Measurements from ENCODE around the gene BICDL2. TPM values are rescaled to one million over a fixed set of nuclear protein-coding genes. Genes with fewer than 3 reads are reported as not detected.

Gene BICDL2
- total and polyA plus RNA-seq, 9 donors: 0.02 to 0.66 (median 0.23) TPM; not detected in 4

Other genes starting within 250 kb of the BICDL2 start
- gene PRSS33, start 249.4 kb downstream of the BICDL2 start, total RNA-seq: not detected
- not detected for gene PRSS33, start 249.4 kb downstream of the BICDL2 start, polyA plus RNA-seq (ENCODE audit: insufficient read depth in 1 of 8, insufficient read length in 8 of 8, low replicate concordance in 1 of 8)
- gene PRSS41, start 238.5 kb downstream of the BICDL2 start, total RNA-seq: not detected
- not detected for gene PRSS41, start 238.5 kb downstream of the BICDL2 start, polyA plus RNA-seq (ENCODE audit: insufficient read depth in 1 of 8, insufficient read length in 8 of 8, low replicate concordance in 1 of 8)
- not detected for gene PRSS21, start 219.7 kb downstream of the BICDL2 start, total RNA-seq
- gene PRSS21, start 219.7 kb downstream of the BICDL2 start, polyA plus RNA-seq (ENCODE audit: insufficient read depth in 1 of 8, insufficient read length in 8 of 8, low replicate concordance in 1 of 8): under 1 TPM in 2 of 8 donors, not detected in 6; 0.20 to 0.30 TPM
- gene ZG16B, start 206.6 kb downstream of the BICDL2 start, total RNA-seq: 0.49 TPM
- gene ZG16B, start 206.6 kb downstream of the BICDL2 start, polyA plus RNA-seq (ENCODE audit: insufficient read depth in 1 of 8, insufficient read length in 8 of 8, low replicate concordance in 1 of 8): under 1 TPM in 7 of 8 donors, not detected in 1; 0.28 to 0.61 (median 0.38) TPM
- gene PRSS22, start 178.8 kb downstream of the BICDL2 start, total RNA-seq: not detected
- under 1 TPM in 2 of 8 donors, not detected in 6; 0.94 TPM for gene PRSS22, start 178.8 kb downstream of the BICDL2 start, polyA plus RNA-seq (ENCODE audit: insufficient read depth in 1 of 8, insufficient read length in 8 of 8, low replicate concordance in 1 of 8)
- 22.0 TPM for gene FLYWCH2, start 153.7 kb downstream of the BICDL2 start, total RNA-seq
- 10 to 100 TPM; 13.8 to 23.3 (median 21.4) TPM for gene FLYWCH2, start 153.7 kb downstream of the BICDL2 start, polyA plus RNA-seq (ENCODE audit: insufficient read depth in 1 of 8, insufficient read length in 8 of 8, low replicate concordance in 1 of 8)
- gene FLYWCH1, start 125.0 kb downstream of the BICDL2 start, total RNA-seq: 7.8 TPM
- 10 to 100 TPM; 13.9 to 28.5 (median 17.7) TPM for gene FLYWCH1, start 125.0 kb downstream of the BICDL2 start, polyA plus RNA-seq (ENCODE audit: insufficient read depth in 1 of 8, insufficient read length in 8 of 8, low replicate concordance in 1 of 8)
- gene KREMEN2, start 72.7 kb downstream of the BICDL2 start, total RNA-seq: 5.6 TPM
- 10 to 100 TPM in 3 of 8 donors, 1 to 10 TPM in 5; 3.5 to 22.0 (median 9.1) TPM for gene KREMEN2, start 72.7 kb downstream of the BICDL2 start, polyA plus RNA-seq (ENCODE audit: insufficient read depth in 1 of 8, insufficient read length in 8 of 8, low replicate concordance in 1 of 8)
- 4.3 TPM for gene PAQR4, start 67.6 kb downstream of the BICDL2 start, total RNA-seq
- 10 to 100 TPM in 1 of 8 donors, 1 to 10 TPM in 7; 6.0 to 14.4 (median 9.3) TPM for gene PAQR4, start 67.6 kb downstream of the BICDL2 start, polyA plus RNA-seq (ENCODE audit: insufficient read depth in 1 of 8, insufficient read length in 8 of 8, low replicate concordance in 1 of 8)
- gene PKMYT1, start 56.5 kb downstream of the BICDL2 start, total RNA-seq: 3.6 TPM
- gene PKMYT1, start 56.5 kb downstream of the BICDL2 start, polyA plus RNA-seq (ENCODE audit: insufficient read depth in 1 of 8, insufficient read length in 8 of 8, low replicate concordance in 1 of 8): 10 to 100 TPM; 10.4 to 19.4 (median 14.2) TPM
- gene CLDN9, start 24.0 kb downstream of the BICDL2 start, total RNA-seq: 0.40 TPM
- 1 to 10 TPM in 5 of 8 donors, under 1 TPM in 3; 0.36 to 3.0 (median 1.5) TPM for gene CLDN9, start 24.0 kb downstream of the BICDL2 start, polyA plus RNA-seq (ENCODE audit: insufficient read depth in 1 of 8, insufficient read length in 8 of 8, low replicate concordance in 1 of 8)
- gene CLDN6, start 18.8 kb downstream of the BICDL2 start, total RNA-seq: 0.09 TPM
- 1 to 10 TPM in 2 of 8 donors, under 1 TPM in 5, not detected in 1; 0.16 to 4.6 (median 0.43) TPM for gene CLDN6, start 18.8 kb downstream of the BICDL2 start, polyA plus RNA-seq (ENCODE audit: insufficient read depth in 1 of 8, insufficient read length in 8 of 8, low replicate concordance in 1 of 8)
- 39.8 TPM for gene TNFRSF12A, start 16.6 kb downstream of the BICDL2 start, total RNA-seq
- gene TNFRSF12A, start 16.6 kb downstream of the BICDL2 start, polyA plus RNA-seq (ENCODE audit: insufficient read depth in 1 of 8, insufficient read length in 8 of 8, low replicate concordance in 1 of 8): 10 to 100 TPM; 26.4 to 65.2 (median 42.8) TPM
- 77.9 TPM for gene HCFC1R1, start 13.0 kb downstream of the BICDL2 start, total RNA-seq
- 100 to 1,000 TPM in 2 of 8 donors, 10 to 100 TPM in 6; 68.0 to 138 (median 91.4) TPM for gene HCFC1R1, start 13.0 kb downstream of the BICDL2 start, polyA plus RNA-seq (ENCODE audit: insufficient read depth in 1 of 8, insufficient read length in 8 of 8, low replicate concordance in 1 of 8)
- gene THOC6, start 12.9 kb downstream of the BICDL2 start, total RNA-seq: 15.0 TPM
- 10 to 100 TPM; 19.6 to 25.5 (median 22.0) TPM for gene THOC6, start 12.9 kb downstream of the BICDL2 start, polyA plus RNA-seq (ENCODE audit: insufficient read depth in 1 of 8, insufficient read length in 8 of 8, low replicate concordance in 1 of 8)
- gene MMP25, start 9.6 kb upstream of the BICDL2 start, total RNA-seq: 0.58 TPM
- gene MMP25, start 9.6 kb upstream of the BICDL2 start, polyA plus RNA-seq (ENCODE audit: insufficient read depth in 1 of 8, insufficient read length in 8 of 8, low replicate concordance in 1 of 8): 1 to 10 TPM; 1.4 to 3.0 (median 1.8) TPM
- gene IL32, start 28.7 kb upstream of the BICDL2 start, total RNA-seq: 50.2 TPM
- gene IL32, start 28.7 kb upstream of the BICDL2 start, polyA plus RNA-seq (ENCODE audit: insufficient read depth in 1 of 8, insufficient read length in 8 of 8, low replicate concordance in 1 of 8): 100 to 1,000 TPM in 6 of 8 donors, 10 to 100 TPM in 2; 28.9 to 166 (median 119) TPM
- gene ZSCAN10, start 62.4 kb upstream of the BICDL2 start, total RNA-seq: 0.13 TPM
- under 1 TPM in 6 of 8 donors, not detected in 2; 0.12 to 0.44 (median 0.18) TPM for gene ZSCAN10, start 62.4 kb upstream of the BICDL2 start, polyA plus RNA-seq (ENCODE audit: insufficient read depth in 1 of 8, insufficient read length in 8 of 8, low replicate concordance in 1 of 8)
- 14.1 TPM for gene ZNF205, start 75.6 kb upstream of the BICDL2 start, total RNA-seq
- 10 to 100 TPM; 12.0 to 15.4 (median 13.3) TPM for gene ZNF205, start 75.6 kb upstream of the BICDL2 start, polyA plus RNA-seq (ENCODE audit: insufficient read depth in 1 of 8, insufficient read length in 8 of 8, low replicate concordance in 1 of 8)
- 3.1 TPM for gene ZNF213, start 98.1 kb upstream of the BICDL2 start, total RNA-seq
- gene ZNF213, start 98.1 kb upstream of the BICDL2 start, polyA plus RNA-seq (ENCODE audit: insufficient read depth in 1 of 8, insufficient read length in 8 of 8, low replicate concordance in 1 of 8): 10 to 100 TPM in 5 of 8 donors, 1 to 10 TPM in 3; 9.4 to 14.0 (median 11.5) TPM
- not detected for gene OR1F1, start 151.3 kb upstream of the BICDL2 start, total RNA-seq
- not detected for gene OR1F1, start 151.3 kb upstream of the BICDL2 start, polyA plus RNA-seq (ENCODE audit: insufficient read depth in 1 of 8, insufficient read length in 8 of 8, low replicate concordance in 1 of 8)
- 8.4 TPM for gene ZNF200, start 198.2 kb upstream of the BICDL2 start, total RNA-seq
- gene ZNF200, start 198.2 kb upstream of the BICDL2 start, polyA plus RNA-seq (ENCODE audit: insufficient read depth in 1 of 8, insufficient read length in 8 of 8, low replicate concordance in 1 of 8): 1 to 10 TPM; 5.3 to 7.7 (median 6.4) TPM
- gene MEFV, start 219.7 kb upstream of the BICDL2 start, total RNA-seq: 0.27 TPM
- gene MEFV, start 219.7 kb upstream of the BICDL2 start, polyA plus RNA-seq (ENCODE audit: insufficient read depth in 1 of 8, insufficient read length in 8 of 8, low replicate concordance in 1 of 8): under 1 TPM; 0.20 to 0.45 (median 0.31) TPM
- gene ZNF263, start 246.5 kb upstream of the BICDL2 start, total RNA-seq: 34.9 TPM
- gene ZNF263, start 246.5 kb upstream of the BICDL2 start, polyA plus RNA-seq (ENCODE audit: insufficient read depth in 1 of 8, insufficient read length in 8 of 8, low replicate concordance in 1 of 8): 10 to 100 TPM; 23.3 to 30.3 (median 27.4) TPM